ENCODE results near the gene EPAS1. TPM values are rescaled to one million over a fixed set of nuclear protein-coding genes. Genes with fewer than 3 reads are reported as not detected.

Gene EPAS1
- total and polyA plus RNA-seq, 2 of the 8 experiments (the other 6 are each of a cell fraction or from before 2014, with no cell fraction given), result 2.0 to 4.9 TPM

DNA sequence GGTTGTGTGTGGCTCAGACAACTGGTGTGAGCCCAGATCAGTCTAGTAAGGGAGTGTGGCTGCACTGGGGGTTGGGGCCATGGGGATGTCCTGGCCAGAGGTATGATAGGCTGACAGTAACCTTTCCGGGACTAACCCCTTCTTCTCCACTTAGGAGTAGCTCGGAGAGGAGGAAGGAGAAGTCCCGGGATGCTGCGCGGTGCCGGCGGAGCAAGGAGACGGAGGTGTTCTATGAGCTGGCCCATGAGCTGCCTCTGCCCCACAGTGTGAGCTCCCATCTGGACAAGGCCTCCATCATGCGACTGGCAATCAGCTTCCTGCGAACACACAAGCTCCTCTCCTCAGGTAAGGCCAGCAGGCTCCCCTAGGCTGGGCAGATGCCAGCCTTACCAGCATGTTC is 49.5 kb downstream of the EPAS1 start (continued):
- TF ChIP-seq, protein P1, sequence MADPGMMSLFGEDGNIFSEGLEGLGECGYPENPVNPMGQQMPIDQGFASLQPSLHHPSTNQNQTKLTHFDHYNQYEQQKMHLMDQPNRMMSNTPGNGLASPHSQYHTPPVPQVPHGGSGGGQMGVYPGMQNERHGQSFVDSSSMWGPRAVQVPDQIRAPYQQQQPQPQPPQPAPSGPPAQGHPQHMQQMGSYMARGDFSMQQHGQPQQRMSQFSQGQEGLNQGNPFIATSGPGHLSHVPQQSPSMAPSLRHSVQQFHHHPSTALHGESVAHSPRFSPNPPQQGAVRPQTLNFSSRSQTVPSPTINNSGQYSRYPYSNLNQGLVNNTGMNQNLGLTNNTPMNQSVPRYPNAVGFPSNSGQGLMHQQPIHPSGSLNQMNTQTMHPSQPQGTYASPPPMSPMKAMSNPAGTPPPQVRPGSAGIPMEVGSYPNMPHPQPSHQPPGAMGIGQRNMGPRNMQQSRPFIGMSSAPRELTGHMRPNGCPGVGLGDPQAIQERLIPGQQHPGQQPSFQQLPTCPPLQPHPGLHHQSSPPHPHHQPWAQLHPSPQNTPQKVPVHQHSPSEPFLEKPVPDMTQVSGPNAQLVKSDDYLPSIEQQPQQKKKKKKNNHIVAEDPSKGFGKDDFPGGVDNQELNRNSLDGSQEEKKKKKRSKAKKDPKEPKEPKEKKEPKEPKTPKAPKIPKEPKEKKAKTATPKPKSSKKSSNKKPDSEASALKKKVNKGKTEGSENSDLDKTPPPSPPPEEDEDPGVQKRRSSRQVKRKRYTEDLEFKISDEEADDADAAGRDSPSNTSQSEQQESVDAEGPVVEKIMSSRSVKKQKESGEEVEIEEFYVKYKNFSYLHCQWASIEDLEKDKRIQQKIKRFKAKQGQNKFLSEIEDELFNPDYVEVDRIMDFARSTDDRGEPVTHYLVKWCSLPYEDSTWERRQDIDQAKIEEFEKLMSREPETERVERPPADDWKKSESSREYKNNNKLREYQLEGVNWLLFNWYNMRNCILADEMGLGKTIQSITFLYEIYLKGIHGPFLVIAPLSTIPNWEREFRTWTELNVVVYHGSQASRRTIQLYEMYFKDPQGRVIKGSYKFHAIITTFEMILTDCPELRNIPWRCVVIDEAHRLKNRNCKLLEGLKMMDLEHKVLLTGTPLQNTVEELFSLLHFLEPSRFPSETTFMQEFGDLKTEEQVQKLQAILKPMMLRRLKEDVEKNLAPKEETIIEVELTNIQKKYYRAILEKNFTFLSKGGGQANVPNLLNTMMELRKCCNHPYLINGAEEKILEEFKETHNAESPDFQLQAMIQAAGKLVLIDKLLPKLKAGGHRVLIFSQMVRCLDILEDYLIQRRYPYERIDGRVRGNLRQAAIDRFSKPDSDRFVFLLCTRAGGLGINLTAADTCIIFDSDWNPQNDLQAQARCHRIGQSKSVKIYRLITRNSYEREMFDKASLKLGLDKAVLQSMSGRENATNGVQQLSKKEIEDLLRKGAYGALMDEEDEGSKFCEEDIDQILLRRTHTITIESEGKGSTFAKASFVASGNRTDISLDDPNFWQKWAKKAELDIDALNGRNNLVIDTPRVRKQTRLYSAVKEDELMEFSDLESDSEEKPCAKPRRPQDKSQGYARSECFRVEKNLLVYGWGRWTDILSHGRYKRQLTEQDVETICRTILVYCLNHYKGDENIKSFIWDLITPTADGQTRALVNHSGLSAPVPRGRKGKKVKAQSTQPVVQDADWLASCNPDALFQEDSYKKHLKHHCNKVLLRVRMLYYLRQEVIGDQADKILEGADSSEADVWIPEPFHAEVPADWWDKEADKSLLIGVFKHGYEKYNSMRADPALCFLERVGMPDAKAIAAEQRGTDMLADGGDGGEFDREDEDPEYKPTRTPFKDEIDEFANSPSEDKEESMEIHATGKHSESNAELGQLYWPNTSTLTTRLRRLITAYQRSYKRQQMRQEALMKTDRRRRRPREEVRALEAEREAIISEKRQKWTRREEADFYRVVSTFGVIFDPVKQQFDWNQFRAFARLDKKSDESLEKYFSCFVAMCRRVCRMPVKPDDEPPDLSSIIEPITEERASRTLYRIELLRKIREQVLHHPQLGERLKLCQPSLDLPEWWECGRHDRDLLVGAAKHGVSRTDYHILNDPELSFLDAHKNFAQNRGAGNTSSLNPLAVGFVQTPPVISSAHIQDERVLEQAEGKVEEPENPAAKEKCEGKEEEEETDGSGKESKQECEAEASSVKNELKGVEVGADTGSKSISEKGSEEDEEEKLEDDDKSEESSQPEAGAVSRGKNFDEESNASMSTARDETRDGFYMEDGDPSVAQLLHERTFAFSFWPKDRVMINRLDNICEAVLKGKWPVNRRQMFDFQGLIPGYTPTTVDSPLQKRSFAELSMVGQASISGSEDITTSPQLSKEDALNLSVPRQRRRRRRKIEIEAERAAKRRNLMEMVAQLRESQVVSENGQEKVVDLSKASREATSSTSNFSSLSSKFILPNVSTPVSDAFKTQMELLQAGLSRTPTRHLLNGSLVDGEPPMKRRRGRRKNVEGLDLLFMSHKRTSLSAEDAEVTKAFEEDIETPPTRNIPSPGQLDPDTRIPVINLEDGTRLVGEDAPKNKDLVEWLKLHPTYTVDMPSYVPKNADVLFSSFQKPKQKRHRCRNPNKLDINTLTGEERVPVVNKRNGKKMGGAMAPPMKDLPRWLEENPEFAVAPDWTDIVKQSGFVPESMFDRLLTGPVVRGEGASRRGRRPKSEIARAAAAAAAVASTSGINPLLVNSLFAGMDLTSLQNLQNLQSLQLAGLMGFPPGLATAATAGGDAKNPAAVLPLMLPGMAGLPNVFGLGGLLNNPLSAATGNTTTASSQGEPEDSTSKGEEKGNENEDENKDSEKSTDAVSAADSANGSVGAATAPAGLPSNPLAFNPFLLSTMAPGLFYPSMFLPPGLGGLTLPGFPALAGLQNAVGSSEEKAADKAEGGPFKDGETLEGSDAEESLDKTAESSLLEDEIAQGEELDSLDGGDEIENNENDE (IDR thresholded peaks at IDR 0.05; ENCODE audit: insufficient replicate concordance, low read length), result no peak
- TF ChIP-seq CEBPB (IDR thresholded peaks at IDR 0.05; ENCODE audit: low read depth, low read length) (no peak), SIRT6 (IDR thresholded peaks at IDR 0.05; ENCODE audit: low read length) (no peak), CHD2 (IDR thresholded peaks at IDR 0.05; ENCODE audit: low read length) (no peak), TAF7 (optimal IDR thresholded peaks at IDR 0.05; ENCODE audit: borderline replicate concordance, low read depth, low read length) (no peak)
